CD8-positive, alpha-beta memory T cell (primary cell): ENCODE results near the gene ABO. TPM values are rescaled to one million over a fixed set of nuclear protein-coding genes. Genes with fewer than 3 reads are reported as not detected.
A peak's percentile ranks its signal among the peaks of the same experiment; 100 is the strongest.

Source experiments
- CTCF ChIA-PET: fragments of 350-600 bp; sonication (Branson Sonifier 250); formaldehyde crosslinking; loops from one replicate; lab custom pipeline; 2021; ENCODE audit warnings: antibody characterized with exemption; lab: Charles Lee
- POLR2A ChIA-PET: fragments of 350-600 bp; sonication (Branson Sonifier 250); formaldehyde crosslinking; loops from one replicate; lab custom pipeline; 2021; ENCODE audit warnings: antibody characterized with exemption; lab: Charles Lee
- DNase-seq, 5 donors: peaks; one replicate each; pipeline versions ENCODE4 v3.0.0 to v3.0.0-alpha.2; 2020 to 2022; ENCODE audit warnings: mixed read lengths in 1 of 5
- H3K27ac ChIP-seq: one replicate; pipeline ENCODE4 v1.7.0; 2013; ENCODE audit warnings: low read depth, mild to moderate bottlenecking, low read length, moderate library complexity
- H3K27me3 ChIP-seq: 2 replicates; pipeline ENCODE4 v1.7.0; 2013; ENCODE audit warnings: low read length, mild to moderate bottlenecking; ENCODE audit not compliant: insufficient read depth, poor library complexity, severe bottlenecking
- H3K36me3 ChIP-seq: 2 replicates; pipeline ENCODE4 v1.7.0; 2013; ENCODE audit warnings: mild to moderate bottlenecking, low read length, moderate library complexity; ENCODE audit not compliant: insufficient read depth
- H3K4me1 ChIP-seq: 2 replicates; pipeline ENCODE4 v1.7.0; 2013; ENCODE audit warnings: mild to moderate bottlenecking, low read length, moderate library complexity; ENCODE audit not compliant: insufficient read depth
- H3K4me3 ChIP-seq: 2 replicates; pipeline ENCODE4 v1.7.0; 2013; ENCODE audit warnings: mild to moderate bottlenecking, low read length
- H3K9me3 ChIP-seq: 2 replicates; pipeline ENCODE4 v1.7.0; 2013; ENCODE audit warnings: mild to moderate bottlenecking, low read length
- H3K27ac Mint-ChIP-seq, 8 donors: one replicate each; pipeline ENCODE4 v1.8.0; 2020 to 2021; ENCODE audit warnings: mixed read lengths in 8 of 8, mild to moderate bottlenecking in 6 of 8, inconsistent platforms in 3 of 8, moderate library complexity in 3 of 8
- H3K27me3 Mint-ChIP-seq, 2 donors: one replicate each; pipeline ENCODE4 v1.8.0; 2020 to 2021; ENCODE audit warnings: mixed read lengths in 2 of 2, mild to moderate bottlenecking in 1 of 2, moderate library complexity in 1 of 2
- H3K36me3 Mint-ChIP-seq, 3 donors: one replicate each; pipeline ENCODE4 v1.8.0; 2020 to 2021; ENCODE audit warnings: mixed read lengths in 3 of 3, inconsistent platforms in 1 of 3, mild to moderate bottlenecking in 1 of 3
- H3K4me1 Mint-ChIP-seq, 3 donors: one replicate each; pipeline ENCODE4 v1.8.0; 2020 to 2021; ENCODE audit warnings: mixed read lengths in 3 of 3, inconsistent platforms in 1 of 3, mild to moderate bottlenecking in 1 of 3
- H3K4me3 Mint-ChIP-seq, 7 donors: one replicate each; pipeline ENCODE4 v1.8.0; 2020 to 2021; ENCODE audit warnings: mixed read lengths in 7 of 7, mild to moderate bottlenecking in 6 of 7, moderate library complexity in 4 of 7, inconsistent platforms in 2 of 7
- H3K9me3 Mint-ChIP-seq, 5 donors: one replicate each; pipeline ENCODE4 v1.8.0; 2020 to 2022; ENCODE audit warnings: mixed read lengths in 5 of 5, mild to moderate bottlenecking in 3 of 5, moderate library complexity in 2 of 5, inconsistent platforms in 1 of 5
- polyA plus RNA-seq: library from polyadenylated mRNA; unstranded; fragments of 300-500 nt; fragmentation: Illumina TruSeq; gene quantifications from one replicate; pipeline ENCODE4 v1.2.3, GENCODE V29; 2021
- total RNA-seq, 2 experiments: library from RNA; stranded (reverse); gene quantifications; one replicate each; pipeline ENCODE4 v1.2.3, GENCODE V29; 2021

Gene ABO
- total and polyA plus RNA-seq, 3 experiments from 2014 or later = not detected

DNA sequence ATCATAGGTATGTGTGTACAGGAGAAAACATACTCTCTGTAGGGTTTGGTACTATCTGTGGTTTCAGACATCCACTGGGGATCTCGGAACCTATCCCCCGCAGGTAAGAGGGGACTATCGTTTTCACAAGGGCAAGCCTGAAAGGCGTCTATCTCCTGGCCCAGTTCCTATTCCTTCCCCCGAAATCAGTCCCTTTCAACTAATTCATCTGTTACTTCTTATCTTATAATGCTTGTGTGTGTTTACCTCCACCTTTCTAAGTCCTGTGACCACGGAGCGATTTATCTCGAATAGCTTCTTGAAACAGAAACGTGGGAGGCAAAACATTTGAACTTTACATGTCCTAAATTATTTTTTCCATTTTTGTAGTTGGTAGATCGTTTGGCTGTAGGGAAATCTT lies 11.4 kb downstream of the ABO start:
- no peak overlapping the region for H3K27ac ChIP-seq
- no peaks in the 10 kb centered on the region for H3K4me1 ChIP-seq
- no peaks in the 10 kb centered on the region for H3K36me3 Mint-ChIP-seq
- H3K27me3 ChIP-seq = no peaks in the 10 kb centered on the region
- no peak overlapping the region for H3K4me3 ChIP-seq
- DNase-seq = no peak
- no peaks in the 10 kb centered on the region for H3K9me3 Mint-ChIP-seq
- CTCF ChIA-PET = no interaction called here
- H3K36me3 ChIP-seq = no peaks in the 10 kb centered on the region
- H3K9me3 ChIP-seq = no peaks in the 10 kb centered on the region
- POLR2A ChIA-PET = no interaction called here
- no peaks in the 10 kb centered on the region for H3K4me1 Mint-ChIP-seq
- no peak overlapping the region for H3K4me3 Mint-ChIP-seq
- H3K27ac Mint-ChIP-seq = no peak overlapping the region
- H3K27me3 Mint-ChIP-seq = peaks cover 8 to 34% of the 10 kb centered on the region in 2 donors

DNA sequence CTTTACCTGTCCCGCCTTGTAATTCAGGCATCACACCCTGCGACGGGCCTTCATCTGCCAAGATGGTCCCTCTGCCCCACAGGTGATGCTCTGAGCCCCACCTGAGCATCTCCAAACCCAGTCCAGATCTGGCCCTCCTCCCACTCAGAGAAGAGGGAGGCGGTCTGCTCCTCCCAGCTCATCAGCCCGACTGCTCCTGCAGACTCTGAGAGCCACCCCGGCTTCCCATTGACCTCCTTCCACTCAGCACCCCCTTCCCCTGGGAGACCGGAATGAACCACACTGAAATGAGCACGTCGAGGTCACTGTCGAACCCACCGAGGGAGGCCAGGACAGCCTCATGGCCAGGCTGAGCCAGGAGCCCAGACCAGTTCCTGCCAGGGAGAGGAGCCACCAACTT lies 12.8 kb downstream of the ABO start:
- Mint-ChIP-seq H3K4me3 (no peak overlapping the region), H3K4me1 (no peaks in the 10 kb centered on the region), H3K36me3 (no peaks in the 10 kb centered on the region), H3K27me3 (peaks cover 3 to 31% of the 10 kb centered on the region in 2 donors), H3K27ac (no peak overlapping the region), H3K9me3 (no peaks in the 10 kb centered on the region)
- ChIA-PET CTCF (no interaction called here), POLR2A (no interaction called here)
- H3K27ac ChIP-seq = no peak overlapping the region
- DNase-seq = no peak
- no peaks in the 10 kb centered on the region for H3K9me3 ChIP-seq
- no peak overlapping the region for H3K4me3 ChIP-seq
- H3K36me3 ChIP-seq = no peaks in the 10 kb centered on the region
- no peaks in the 10 kb centered on the region for H3K4me1 ChIP-seq
- H3K27me3 ChIP-seq = no peaks in the 10 kb centered on the region

DNA sequence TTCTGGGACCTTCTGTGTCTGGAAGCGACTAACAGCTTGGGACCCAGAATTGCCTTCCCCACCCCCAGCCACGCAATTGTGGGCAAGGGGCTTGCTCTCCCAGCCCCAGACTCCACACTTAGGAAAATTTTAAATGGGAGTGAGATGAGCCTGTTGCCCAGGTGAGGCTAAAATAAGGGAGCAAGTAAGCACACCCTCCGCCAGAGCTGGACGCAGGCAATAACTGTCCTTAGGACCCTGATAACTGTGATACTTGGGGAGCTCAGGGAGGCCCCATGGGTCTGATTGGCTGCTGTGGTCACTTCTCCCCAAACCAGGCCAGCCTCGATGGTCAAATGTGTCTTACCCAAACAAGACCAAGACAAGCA lies 13.3 kb downstream of the ABO start:
- no peak overlapping the region for H3K27ac ChIP-seq
- Mint-ChIP-seq H3K27me3 (peaks cover 3 to 29% of the 10 kb centered on the region in 2 donors), H3K4me1 (no peaks in the 10 kb centered on the region), H3K9me3 (no peaks in the 10 kb centered on the region), H3K36me3 (no peaks in the 10 kb centered on the region), H3K27ac (no peak overlapping the region), H3K4me3 (no peak overlapping the region)
- no peaks in the 10 kb centered on the region for H3K9me3 ChIP-seq
- POLR2A ChIA-PET = no interaction called here
- no peak for DNase-seq
- no peaks in the 10 kb centered on the region for H3K36me3 ChIP-seq
- CTCF ChIA-PET = no interaction called here
- no peak overlapping the region for H3K4me3 ChIP-seq
- H3K4me1 ChIP-seq = no peaks in the 10 kb centered on the region
- H3K27me3 ChIP-seq = no peaks in the 10 kb centered on the region

DNA sequence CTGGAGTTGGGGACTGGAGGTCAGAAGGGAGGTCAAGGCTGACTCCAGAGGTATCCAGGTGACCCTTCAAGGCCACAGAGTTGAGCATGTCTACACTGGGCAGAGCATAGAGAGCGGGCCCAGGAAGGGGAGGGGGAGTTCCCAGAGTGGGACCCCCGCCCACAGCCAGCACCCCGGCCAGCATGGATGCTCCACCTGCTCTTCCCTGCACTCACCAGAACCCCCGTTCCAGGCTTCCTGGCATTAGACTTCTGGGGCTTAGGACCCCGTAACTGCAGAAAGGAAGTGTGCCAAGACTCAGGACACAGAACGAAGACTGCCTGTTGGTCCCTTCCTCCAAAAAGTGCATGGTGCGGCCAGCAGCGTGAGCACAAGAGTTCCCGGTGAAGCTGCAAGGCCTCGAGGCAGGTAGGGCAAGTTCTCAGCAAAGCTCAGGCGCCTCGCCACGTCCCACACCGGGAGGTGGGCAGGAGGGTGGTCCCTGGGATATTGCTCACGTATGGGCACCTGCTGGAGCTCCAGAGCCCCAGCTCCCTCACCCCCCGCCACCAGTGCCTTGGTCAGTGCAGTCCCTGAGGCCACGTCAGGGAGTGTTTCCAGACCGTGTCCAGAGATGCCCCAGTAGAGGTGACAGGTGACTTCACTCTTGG lies 13.8 kb downstream of the ABO start:
- no peaks in the 10 kb centered on the region for H3K4me1 ChIP-seq
- Mint-ChIP-seq H3K27me3 (peaks cover 3 to 25% of the 10 kb centered on the region in 2 donors), H3K9me3 (no peaks in the 10 kb centered on the region), H3K4me1 (no peaks in the 10 kb centered on the region), H3K36me3 (no peaks in the 10 kb centered on the region), H3K4me3 (no peak overlapping the region), H3K27ac (no peak overlapping the region)
- no peaks in the 10 kb centered on the region for H3K27me3 ChIP-seq
- DNase-seq = no peak
- no peak overlapping the region for H3K27ac ChIP-seq
- ChIA-PET POLR2A (no interaction called here), CTCF (no interaction called here)
- H3K36me3 ChIP-seq = no peaks in the 10 kb centered on the region
- H3K4me3 ChIP-seq = no peak overlapping the region
- H3K9me3 ChIP-seq = no peaks in the 10 kb centered on the region

DNA sequence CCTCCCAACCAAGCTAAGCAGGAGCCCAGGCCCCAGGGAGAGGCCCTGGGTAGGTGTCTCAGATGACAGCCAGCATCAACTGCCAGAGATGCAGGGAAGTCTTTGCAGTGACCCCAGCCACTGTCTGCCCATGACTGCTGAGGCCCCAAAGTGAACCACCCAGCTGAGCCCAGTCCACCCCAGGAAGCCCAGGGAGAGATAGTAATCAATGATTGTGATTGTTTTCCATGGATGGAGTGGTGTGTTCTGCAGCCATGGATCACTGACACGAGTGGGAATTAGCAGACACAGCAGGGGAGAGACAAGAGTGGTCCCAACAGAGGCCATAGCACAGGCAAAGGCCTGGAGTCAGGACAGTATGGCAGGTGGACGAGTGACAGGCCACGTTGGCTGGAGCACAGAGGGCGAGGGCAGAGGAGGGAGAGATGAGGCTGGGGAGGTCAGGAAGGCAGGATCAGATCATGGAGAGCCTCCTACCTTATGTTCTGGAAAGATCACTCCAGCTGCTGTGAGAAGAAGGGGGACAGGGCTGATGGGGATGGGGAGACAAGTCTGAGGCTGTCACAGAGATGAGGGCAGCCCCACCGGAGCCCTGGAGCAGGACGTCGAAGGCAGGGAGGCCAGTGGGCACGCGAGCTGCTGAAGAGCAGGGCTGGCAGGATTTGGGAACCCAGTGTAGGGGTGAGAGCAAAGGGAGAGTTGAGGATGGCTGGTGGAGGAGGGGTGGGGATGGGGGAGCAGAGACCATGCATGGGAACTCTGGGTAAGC lies 14.5 kb downstream of the ABO start:
- Histone ChIP-seq H3K27ac (no peak overlapping the region), H3K9me3 (no peaks in the 10 kb centered on the region), H3K36me3 (no peaks in the 10 kb centered on the region), H3K4me1 (no peaks in the 10 kb centered on the region), H3K4me3 (no peak overlapping the region), H3K27me3 (no peaks in the 10 kb centered on the region)
- H3K36me3 Mint-ChIP-seq = no peaks in the 10 kb centered on the region
- CTCF ChIA-PET = no interaction called here
- POLR2A ChIA-PET = no interaction called here
- no peaks in the 10 kb centered on the region for H3K4me1 Mint-ChIP-seq
- H3K4me3 Mint-ChIP-seq = no peak overlapping the region
- DNase-seq = no peak
- peaks cover 3 to 25% of the 10 kb centered on the region in 2 donors for H3K27me3 Mint-ChIP-seq
- no peaks in the 10 kb centered on the region for H3K9me3 Mint-ChIP-seq
- no peak overlapping the region for H3K27ac Mint-ChIP-seq

DNA sequence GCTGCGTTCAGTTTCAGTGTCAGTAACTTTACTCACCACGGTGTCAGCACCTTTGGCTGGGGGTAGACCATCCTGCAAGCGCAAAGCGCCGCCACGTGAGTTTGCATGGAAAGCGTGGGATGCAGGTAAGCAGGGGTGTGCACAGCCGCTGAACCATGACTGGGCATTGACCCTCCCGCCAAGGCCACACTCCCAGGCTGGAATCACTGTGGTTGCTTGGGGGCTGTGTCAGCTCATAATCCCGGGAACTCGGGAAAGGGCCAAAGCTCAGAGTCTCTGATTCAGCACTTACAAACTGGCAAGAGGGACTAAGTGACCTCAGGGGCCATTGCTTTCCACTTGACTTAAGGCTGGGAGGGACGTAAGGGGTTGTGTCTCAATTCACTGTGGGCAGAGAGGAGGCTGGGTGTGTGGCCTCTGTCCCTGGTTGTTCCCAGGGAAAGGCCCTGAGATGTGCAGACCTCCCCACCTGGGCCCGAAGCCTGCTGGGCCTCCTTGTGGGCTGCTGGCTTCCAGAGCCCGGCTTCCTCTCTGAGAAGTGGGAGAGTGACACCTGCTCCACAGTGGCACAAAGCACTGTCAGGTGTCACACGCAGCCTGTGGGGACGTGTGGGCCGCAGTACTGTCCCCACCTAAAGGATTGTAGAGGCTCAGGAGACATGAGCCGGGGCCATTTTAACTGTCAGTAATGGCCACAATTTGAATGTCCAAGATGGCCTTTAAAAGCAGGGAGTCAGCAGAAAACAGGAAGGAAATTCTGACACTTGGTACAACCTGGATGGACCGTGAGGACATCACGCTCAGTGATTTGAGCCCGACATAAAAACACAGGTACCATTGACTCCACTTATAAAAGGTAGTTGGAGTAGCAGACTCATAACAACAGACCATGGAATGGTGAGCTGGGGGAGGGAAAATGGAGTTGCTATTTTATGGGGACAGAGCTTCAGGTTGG lies 16.7 kb downstream of the ABO start:
- no peak overlapping the region for H3K27ac ChIP-seq
- no peak overlapping the region for H3K4me3 ChIP-seq
- H3K27me3 Mint-ChIP-seq = peaks cover 3 to 22% of the 10 kb centered on the region in 2 donors
- no peaks in the 10 kb centered on the region for H3K4me1 ChIP-seq
- no peaks in the 10 kb centered on the region for H3K9me3 Mint-ChIP-seq
- no peaks in the 10 kb centered on the region for H3K9me3 ChIP-seq
- POLR2A ChIA-PET = no interaction called here
- H3K4me3 Mint-ChIP-seq = no peak overlapping the region
- DNase-seq = no peak
- H3K27me3 ChIP-seq = no peaks in the 10 kb centered on the region
- no peaks in the 10 kb centered on the region for H3K36me3 Mint-ChIP-seq
- no peaks in the 10 kb centered on the region for H3K4me1 Mint-ChIP-seq
- CTCF ChIA-PET = interaction anchor here (0.7 kb wide), 1 partner anchor 19 kb away, joined by 3 read pairs; no protein-coding TSS in a partner anchor
- no peaks in the 10 kb centered on the region for H3K36me3 ChIP-seq
- H3K27ac Mint-ChIP-seq = no peak overlapping the region

DNA sequence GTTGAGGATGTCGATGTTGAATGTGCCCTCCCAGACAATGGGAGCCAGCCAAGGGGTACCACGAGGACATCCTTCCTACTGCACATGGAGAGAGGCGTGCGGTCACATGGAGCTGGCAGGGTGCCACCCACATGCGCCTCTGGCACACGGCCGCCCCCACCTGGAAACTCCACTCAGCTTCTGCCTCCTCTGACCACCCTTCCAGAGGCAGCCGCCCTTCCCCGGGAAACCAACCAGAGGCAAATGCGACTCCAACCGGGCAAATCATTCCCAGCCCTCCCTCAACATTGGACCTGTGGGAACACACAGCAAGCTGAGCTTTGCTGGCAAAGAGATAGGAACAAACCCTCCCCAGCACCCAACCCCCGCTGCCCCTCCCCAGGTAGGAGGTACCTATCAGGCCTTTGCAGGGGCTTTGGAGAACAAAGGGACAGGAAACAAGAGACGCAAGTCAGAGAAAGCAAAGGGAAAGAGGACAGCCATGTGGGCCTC lies 17.5 kb downstream of the ABO start:
- no peak for DNase-seq
- Histone ChIP-seq H3K4me1 (peaks cover 3% of the 10 kb centered on the region), H3K36me3 (no peaks in the 10 kb centered on the region), H3K27ac (no peak overlapping the region), H3K4me3 (no peak overlapping the region), H3K9me3 (no peaks in the 10 kb centered on the region), H3K27me3 (no peaks in the 10 kb centered on the region)
- peaks cover 6 to 21% of the 10 kb centered on the region in 2 donors for H3K27me3 Mint-ChIP-seq
- H3K9me3 Mint-ChIP-seq = no peaks in the 10 kb centered on the region
- H3K36me3 Mint-ChIP-seq = no peaks in the 10 kb centered on the region
- H3K4me3 Mint-ChIP-seq = no peak overlapping the region
- peak overlapping the region in 1 of 8 donors; percentile 27 for H3K27ac Mint-ChIP-seq
- H3K4me1 Mint-ChIP-seq = no peaks in the 10 kb centered on the region
- ChIA-PET POLR2A (no interaction called here), CTCF (interaction anchor here (0.7 kb wide), 1 partner anchor 18 kb away, joined by 3 read pairs; no protein-coding TSS in a partner anchor)
